Stimulated activated memory B cell treated with anti-CD40 and anti-IgM and Interleukin-4, amounts not matched to agents 10 μg/mL and 1 μg/mL and 100 μg/mL, for 72 hours (primary cell): ENCODE data around the gene HDAC4.

ENCODE experiments used
- ATAC-seq: fragments of 150-1000 bp; cut with Tn5 transposase; 2 replicates; pipeline ENCODE4 v1.10.0; 2021
- H3K27ac Mint-ChIP-seq: one replicate; pipeline ENCODE4 v1.8.0; 2022; ENCODE audit warnings: mild to moderate bottlenecking, mixed read lengths
- H3K27me3 Mint-ChIP-seq: one replicate; pipeline ENCODE4 v1.8.0; 2022; ENCODE audit warnings: mixed read lengths
- H3K36me3 Mint-ChIP-seq: one replicate; pipeline ENCODE4 v1.8.0; 2022; ENCODE audit warnings: mixed read lengths
- H3K4me1 Mint-ChIP-seq: one replicate; pipeline ENCODE4 v1.8.0; 2022; ENCODE audit warnings: mixed read lengths
- H3K4me3 Mint-ChIP-seq: one replicate; pipeline ENCODE4 v1.8.0; 2022; ENCODE audit warnings: mild to moderate bottlenecking, moderate library complexity, mixed read lengths
- H3K9me3 Mint-ChIP-seq: one replicate; pipeline ENCODE4 v1.8.0; 2022; ENCODE audit warnings: mixed read lengths

The HDAC4 gene

GRCh38 chr2:239273280-239274234, 127.3 kb downstream of the HDAC4 start:
- H3K9me3 Mint-ChIP-seq, result no peaks in the 10 kb centered on the region
- no peak overlapping the region for H3K4me3 Mint-ChIP-seq
- no peak for ATAC-seq
- peaks cover 6% of the 10 kb centered on the region for H3K36me3 Mint-ChIP-seq
- peaks cover 83% of the 10 kb centered on the region for H3K27me3 Mint-ChIP-seq
- no peak overlapping the region for H3K27ac Mint-ChIP-seq
- H3K4me1 Mint-ChIP-seq, result peaks cover 42% of the 10 kb centered on the region

GRCh38 chr2:239272626-239273025, 128.2 kb downstream of the HDAC4 start:
- ATAC-seq, result no peak
- Mint-ChIP-seq H3K36me3 (peaks cover 6% of the 10 kb centered on the region), H3K4me3 (no peak overlapping the region), H3K27ac (no peak overlapping the region), H3K4me1 (peaks cover 51% of the 10 kb centered on the region), H3K9me3 (no peaks in the 10 kb centered on the region), H3K27me3 (peaks cover 86% of the 10 kb centered on the region)

- Mint-ChIP-seq H3K36me3 (peaks cover 6% of the 10 kb centered on the region), H3K4me3 (no peak overlapping the region), H3K9me3 (no peaks in the 10 kb centered on the region), H3K27ac (no peak overlapping the region), H3K4me1 (peaks cover 59% of the 10 kb centered on the region), H3K27me3 (peaks cover 83% of the 10 kb centered on the region)
- no peak for ATAC-seq
These were observed 128.9 kb downstream of the HDAC4 start for GRCh38 chr2:239271882-239272281.

GRCh38 chr2:239271471-239271870, 129.3 kb downstream of the HDAC4 start:
- Mint-ChIP-seq H3K36me3 (peaks cover 6% of the 10 kb centered on the region), H3K4me3 (no peak overlapping the region), H3K27me3 (peaks cover 83% of the 10 kb centered on the region), H3K4me1 (peaks cover 63% of the 10 kb centered on the region), H3K27ac (no peak overlapping the region), H3K9me3 (no peaks in the 10 kb centered on the region)
- ATAC-seq, result no peak

- peaks cover 6% of the 10 kb centered on the region for H3K36me3 Mint-ChIP-seq
- peaks cover 64% of the 10 kb centered on the region for H3K4me1 Mint-ChIP-seq
- H3K27me3 Mint-ChIP-seq, result peaks cover 83% of the 10 kb centered on the region
- ATAC-seq, result no peak
- H3K4me3 Mint-ChIP-seq, result no peak overlapping the region
- no peak overlapping the region for H3K27ac Mint-ChIP-seq
- H3K9me3 Mint-ChIP-seq, result no peaks in the 10 kb centered on the region
These were observed 130.9 kb downstream of the HDAC4 start for GRCh38 chr2:239269916-239270315.

- peaks cover 6% of the 10 kb centered on the region for H3K36me3 Mint-ChIP-seq
- H3K9me3 Mint-ChIP-seq, result no peaks in the 10 kb centered on the region
- no peak overlapping the region for H3K4me3 Mint-ChIP-seq
- no peak overlapping the region for H3K27ac Mint-ChIP-seq
- H3K27me3 Mint-ChIP-seq, result peaks cover 83% of the 10 kb centered on the region
- peaks cover 64% of the 10 kb centered on the region for H3K4me1 Mint-ChIP-seq
- ATAC-seq, result no peak
These were observed 131.5 kb downstream of the HDAC4 start for GRCh38 chr2:239269173-239269885.

GRCh38 chr2:239268549-239268948, 132.3 kb downstream of the HDAC4 start:
- ATAC-seq, result no peak
- H3K4me3 Mint-ChIP-seq, result no peak overlapping the region
- H3K36me3 Mint-ChIP-seq, result peaks cover 6% of the 10 kb centered on the region
- H3K9me3 Mint-ChIP-seq, result no peaks in the 10 kb centered on the region
- no peak overlapping the region for H3K27ac Mint-ChIP-seq
- H3K27me3 Mint-ChIP-seq, result peaks cover 82% of the 10 kb centered on the region
- H3K4me1 Mint-ChIP-seq, result peaks cover 60% of the 10 kb centered on the region

GRCh38 chr2:239268082-239268481, 132.7 kb downstream of the HDAC4 start:
- Mint-ChIP-seq H3K27me3 (peaks cover 82% of the 10 kb centered on the region), H3K4me3 (no peak overlapping the region), H3K36me3 (peaks cover 6% of the 10 kb centered on the region), H3K27ac (no peak overlapping the region), H3K4me1 (peaks cover 61% of the 10 kb centered on the region), H3K9me3 (no peaks in the 10 kb centered on the region)
- no peak for ATAC-seq

GRCh38 chr2:239267288-239267951, 133.4 kb downstream of the HDAC4 start:
- Mint-ChIP-seq H3K9me3 (no peaks in the 10 kb centered on the region), H3K27ac (peak overlapping the region; percentile 22), H3K4me1 (peaks cover 66% of the 10 kb centered on the region), H3K27me3 (peaks cover 82% of the 10 kb centered on the region), H3K36me3 (peaks cover 6% of the 10 kb centered on the region), H3K4me3 (peak overlapping the region; percentile 68)
- peak; percentile 97 for ATAC-seq

GRCh38 chr2:239266779-239267287, 134.0 kb downstream of the HDAC4 start:
- peak; percentile 42 for ATAC-seq
- H3K9me3 Mint-ChIP-seq, result no peaks in the 10 kb centered on the region
- peaks cover 82% of the 10 kb centered on the region for H3K27me3 Mint-ChIP-seq
- H3K36me3 Mint-ChIP-seq, result peaks cover 6% of the 10 kb centered on the region
- peak overlapping the region; percentile 22 for H3K27ac Mint-ChIP-seq
- peaks cover 68% of the 10 kb centered on the region for H3K4me1 Mint-ChIP-seq
- peak overlapping the region; percentile 68 for H3K4me3 Mint-ChIP-seq

- H3K27me3 Mint-ChIP-seq, result peaks cover 78% of the 10 kb centered on the region
- no peaks in the 10 kb centered on the region for H3K9me3 Mint-ChIP-seq
- no peak overlapping the region for H3K4me3 Mint-ChIP-seq
- peaks cover 6% of the 10 kb centered on the region for H3K36me3 Mint-ChIP-seq
- H3K4me1 Mint-ChIP-seq, result peaks cover 68% of the 10 kb centered on the region
- H3K27ac Mint-ChIP-seq, result no peak overlapping the region
- no peak for ATAC-seq
These were observed 134.4 kb downstream of the HDAC4 start for GRCh38 chr2:239266434-239266766.

GRCh38 chr2:239265681-239266433, 135.0 kb downstream of the HDAC4 start:
- H3K4me3 Mint-ChIP-seq, result no peak overlapping the region
- H3K9me3 Mint-ChIP-seq, result no peaks in the 10 kb centered on the region
- H3K36me3 Mint-ChIP-seq, result peaks cover 6% of the 10 kb centered on the region
- H3K27ac Mint-ChIP-seq, result no peak overlapping the region
- peaks cover 68% of the 10 kb centered on the region for H3K4me1 Mint-ChIP-seq
- peaks cover 75% of the 10 kb centered on the region for H3K27me3 Mint-ChIP-seq
- no peak for ATAC-seq

GRCh38 chr2:239264838-239265651, 135.8 kb downstream of the HDAC4 start:
- peaks cover 69% of the 10 kb centered on the region for H3K27me3 Mint-ChIP-seq
- H3K27ac Mint-ChIP-seq, result peak overlapping the region; percentile 20
- H3K36me3 Mint-ChIP-seq, result peaks cover 1% of the 10 kb centered on the region
- peak overlapping the region; percentile 36 for H3K4me3 Mint-ChIP-seq
- ATAC-seq, result peak; percentile 45
- peaks cover 75% of the 10 kb centered on the region for H3K4me1 Mint-ChIP-seq
- no peaks in the 10 kb centered on the region for H3K9me3 Mint-ChIP-seq

- H3K4me3 Mint-ChIP-seq, result no peak overlapping the region
- ATAC-seq, result no peak
- H3K36me3 Mint-ChIP-seq, result no peaks in the 10 kb centered on the region
- H3K27me3 Mint-ChIP-seq, result peaks cover 63% of the 10 kb centered on the region
- no peaks in the 10 kb centered on the region for H3K9me3 Mint-ChIP-seq
- H3K27ac Mint-ChIP-seq, result no peak overlapping the region
- peaks cover 79% of the 10 kb centered on the region for H3K4me1 Mint-ChIP-seq
These were observed 136.4 kb downstream of the HDAC4 start for GRCh38 chr2:239264492-239264837.
